HEK293 (cell line): ENCODE data around the gene OR10A5.
"Not testable (repeated sequence)": the region's sequence is repeated elsewhere in the genome, so short reads cannot be mapped to it uniquely, and the experiment has no call there.

Experiments
- CTCF ChIA-PET: fragments of 350-600 bp; formaldehyde crosslinking; extraction: SDS; loops from one replicate; lab custom pipeline; 2021; ENCODE audit warnings: antibody characterized with exemption; lab: Yijun Ruan, JAX
- POLR2A ChIA-PET: fragments of 300-600 bp; formaldehyde crosslinking; extraction: SDS; loops from one replicate; lab custom pipeline; 2020; ENCODE audit warnings: antibody characterized with exemption, inconsistent platforms; lab: Yijun Ruan, JAX
- H3K27ac ChIP-seq: fragments of 200-500 bp; sonication (Bioruptor generic); 2 replicates; pipeline ENCODE4 v1.5.1; 2014; ENCODE audit warnings: low read depth, low read length, control low read depth, inconsistent platforms; ENCODE audit errors: extremely low read depth
- H3K36me3 ChIP-seq, 2 experiments: fragments of 200-500 bp in 1 of 2; sonication (Bioruptor generic) in 1 of 2; 1 replicate in 1 of 2; 2 replicates in 1 of 2; pipeline ENCODE4 v1.5.1; 2014 to 2017; ENCODE audit warnings: inconsistent platforms in 2 of 2, low read length in 2 of 2; ENCODE audit not compliant: control insufficient read depth in 2 of 2, insufficient read depth in 1 of 2
- H3K4me1 ChIP-seq: fragments of 200-500 bp; sonication (Bioruptor generic); 2 replicates; pipeline ENCODE4 v1.5.1; 2014; ENCODE audit warnings: mild to moderate bottlenecking, low read length, inconsistent platforms; ENCODE audit not compliant: control insufficient read depth, insufficient read depth
- H3K4me3 ChIP-seq: 2 replicates; pipeline ENCODE4 v1.5.1; 2011; ENCODE audit warnings: low read depth, mild to moderate bottlenecking, control low read depth, low read length, moderate library complexity
- H3K9me3 ChIP-seq: fragments of 200-500 bp; sonication (Bioruptor generic); 2 replicates; pipeline ENCODE4 v1.5.1; 2014; ENCODE audit warnings: low read depth, low read length, inconsistent platforms; ENCODE audit not compliant: control insufficient read depth, insufficient read depth
- BCL11B ChIP-seq: fragments of 450-650 bp; formaldehyde crosslinking; IDR thresholded peaks from 2 replicates; pipeline ENCODE4 v1.5.1; 2016; ENCODE audit warnings: low read depth, missing biosample characterization, missing genetic modification characterization
- KLF1 ChIP-seq: fragments of 450-650 bp; formaldehyde crosslinking; IDR thresholded peaks from 2 replicates; pipeline ENCODE4 v1.5.1; 2016; ENCODE audit warnings: missing biosample characterization, missing genetic modification characterization
- SCRT1 ChIP-seq: fragments of 450-650 bp; formaldehyde crosslinking; IDR thresholded peaks from 2 replicates; pipeline ENCODE4 v1.5.1; 2016; ENCODE audit warnings: missing biosample characterization, missing genetic modification characterization, borderline replicate concordance
- SETDB1 ChIP-seq: IDR thresholded peaks from one replicate; pipeline ENCODE4 v1.6.1; 2017; ENCODE audit warnings: mild to moderate bottlenecking, low read length, moderate library complexity, mixed read lengths; ENCODE audit not compliant: insufficient read length
- YY2 ChIP-seq: fragments of 450-650 bp; formaldehyde crosslinking; IDR thresholded peaks from 2 replicates; pipeline ENCODE4 v1.5.1; 2016; ENCODE audit warnings: missing biosample characterization, missing genetic modification characterization
- ZBTB11 ChIP-seq: fragments of 450-650 bp; formaldehyde crosslinking; conservative IDR thresholded peaks from 2 replicates; pipeline ENCODE4 v1.5.1; 2016; ENCODE audit warnings: low read depth, missing biosample characterization, missing genetic modification characterization
- ZBTB21 ChIP-seq: fragments of 450-650 bp; formaldehyde crosslinking; IDR thresholded peaks from 2 replicates; pipeline ENCODE4 v1.5.1; 2017; ENCODE audit warnings: missing biosample characterization, missing genetic modification characterization
- ZBTB8A ChIP-seq: fragments of 450-650 bp; formaldehyde crosslinking; IDR thresholded peaks from 2 replicates; pipeline ENCODE4 v1.5.1; 2016; ENCODE audit warnings: missing biosample characterization, missing genetic modification characterization
- ZNF140 ChIP-seq: fragments of 450-650 bp; formaldehyde crosslinking; IDR thresholded peaks from 2 replicates; pipeline ENCODE4 v1.5.1; 2016; ENCODE audit warnings: missing biosample characterization, missing genetic modification characterization
- ZNF394 ChIP-seq: fragments of 450-650 bp; formaldehyde crosslinking; IDR thresholded peaks from 2 replicates; pipeline ENCODE4 v1.5.1; 2016; ENCODE audit warnings: missing biosample characterization, missing genetic modification characterization, mild to moderate bottlenecking, moderate library complexity, borderline replicate concordance
- ZNF426 ChIP-seq: fragments of 450-650 bp; formaldehyde crosslinking; IDR thresholded peaks from 2 replicates; pipeline ENCODE4 v1.5.1; 2017; ENCODE audit warnings: missing biosample characterization, missing genetic modification characterization, mild to moderate bottlenecking, inconsistent platforms, moderate library complexity
- ZNF513 ChIP-seq: fragments of 450-650 bp; IDR thresholded peaks from 2 replicates; pipeline ENCODE4 v1.5.1; 2018; ENCODE audit warnings: missing biosample characterization, missing genetic modification characterization
- ZNF518A ChIP-seq: fragments of 450-650 bp; formaldehyde crosslinking; conservative IDR thresholded peaks from 2 replicates; pipeline ENCODE4 v1.5.1; 2016; ENCODE audit warnings: low read depth, missing biosample characterization, missing genetic modification characterization
- ZNF555 ChIP-seq: fragments of 450-650 bp; formaldehyde crosslinking; conservative IDR thresholded peaks from 2 replicates; pipeline ENCODE4 v1.5.1; 2017; ENCODE audit warnings: missing biosample characterization, mild to moderate bottlenecking, missing genetic modification characterization, inconsistent platforms
- ZNF623 ChIP-seq: fragments of 450-650 bp; formaldehyde crosslinking; IDR thresholded peaks from 2 replicates; pipeline ENCODE4 v1.5.1; 2016; ENCODE audit warnings: missing biosample characterization, missing genetic modification characterization
- ZNF843 ChIP-seq: fragments of 450-650 bp; formaldehyde crosslinking; IDR thresholded peaks from 2 replicates; pipeline ENCODE4 v1.5.1; 2016; ENCODE audit warnings: missing biosample characterization, missing genetic modification characterization
- ZXDB ChIP-seq: fragments of 450-650 bp; formaldehyde crosslinking; IDR thresholded peaks from 2 replicates; pipeline ENCODE4 v1.5.1; 2016; ENCODE audit warnings: missing biosample characterization, missing genetic modification characterization

The OR10A5 gene

GRCh38 chr11:6843670-6844069 lies 1.8 kb upstream of the OR10A5 start (continued):
- TF ChIP-seq ZNF513 (tag by site-specific recombination): no peak
- no peak for TF ChIP-seq ZNF843 (tag by site-specific recombination)
- no peak for TF ChIP-seq ZXDB (tag by site-specific recombination)

- Histone ChIP-seq H3K36me3 (no peaks in the 10 kb centered on the region), H3K9me3 (no peaks in the 10 kb centered on the region), H3K4me1 (no peaks in the 10 kb centered on the region), H3K4me3 (no peak overlapping the region), H3K27ac (no peak overlapping the region)
- CTCF ChIA-PET: no interaction called here
- TF ChIP-seq SCRT1 (no peak), KLF1 (peak; percentile 58; the same call in 1 of the 2 replicates)
- POLR2A ChIA-PET: no interaction called here
These were observed 1.1 kb upstream of the OR10A5 start for GRCh38 chr11:6844356-6844755.

GRCh38 chr11:6850526-6850925 lies 5.0 kb downstream of the OR10A5 start:
- POLR2A ChIA-PET: no interaction called here
- Histone ChIP-seq H3K4me1 (no peaks in the 10 kb centered on the region), H3K9me3 (no peaks in the 10 kb centered on the region), H3K27ac (no peak overlapping the region), H3K4me3 (no peak overlapping the region), H3K36me3 (no peaks in the 10 kb centered on the region)
- no peak for TF ChIP-seq SETDB1
- no peak for TF ChIP-seq SCRT1
- TF ChIP-seq ZBTB21 (tag by site-specific recombination): no peak
- TF ChIP-seq YY2 (tag by site-specific recombination): no peak
- TF ChIP-seq BCL11B (tag by site-specific recombination): no peak
- CTCF ChIA-PET: no interaction called here

- not testable (repeated sequence) for H3K27ac ChIP-seq, H3K36me3 ChIP-seq, H3K9me3 ChIP-seq, H3K4me3 ChIP-seq, H3K4me1 ChIP-seq
- POLR2A ChIA-PET: interaction anchor here (0.7 kb wide), 1 partner anchor 1603 kb away, joined by 3 read pairs; no protein-coding TSS in a partner anchor
- TF ChIP-seq ZNF426 (tag by site-specific recombination) (peak; percentile 39), ZBTB8A (0 out of 2 replicates have a peak, but pooled peaks have one; percentile 18), ZNF140 (peak; percentile 19; the same call in 1 of the 2 replicates), ZBTB11 (tag by site-specific recombination) (peak; percentile 28; the same call in 1 of the 2 replicates), ZNF394 (tag by site-specific recombination) (peak; percentile 59; the same call in 1 of the 2 replicates), ZNF555 (tag by site-specific recombination) (peak; percentile 35; the same call in 1 of the 2 replicates), ZNF623 (tag by site-specific recombination) (peak; percentile 37; the same call in 1 of the 2 replicates), ZNF518A (peak; percentile 68; the same call in 1 of the 2 replicates)
- CTCF ChIA-PET: interaction anchor here (0.6 to 1.0 kb wide), 3 partner anchors 73 to 1231 kb away, joined by 3 to 4 read pairs (median 3); no protein-coding TSS in a partner anchor
These were observed 9.3 kb downstream of the OR10A5 start for GRCh38 chr11:6854801-6855200.
